PFSK-1 (cell line): Measurements from ENCODE around the gene SYNDIG1.

ENCODE experiments used
- FOXP2 ChIP-seq: optimal IDR thresholded peaks from 2 replicates; pipeline ENCODE3; 2011; ENCODE audit warnings: borderline replicate concordance, control low read depth, inconsistent platforms; ENCODE audit not compliant: insufficient read depth; ENCODE audit errors: extremely low read length, extremely low read depth
- POLR2AphosphoS5 ChIP-seq: IDR thresholded peaks from 2 replicates; pipeline ENCODE4 v1.6.1; 2012; ENCODE audit warnings: low read depth, mild to moderate bottlenecking, control low read depth, low read length, moderate library complexity
- SIN3A ChIP-seq: IDR thresholded peaks from 2 replicates; pipeline ENCODE4 v1.6.1; 2012; ENCODE audit warnings: mild to moderate bottlenecking, low read length, moderate library complexity, borderline replicate concordance; ENCODE audit not compliant: insufficient read depth
- TAF1 ChIP-seq: IDR thresholded peaks from 2 replicates; pipeline ENCODE4 v1.6.1; 2012; ENCODE audit warnings: low read length, control low read depth, borderline replicate concordance; ENCODE audit not compliant: insufficient read depth
- TF ChIP-seq, protein P1 (sequence below), 2 experiments: IDR thresholded peaks; 2 replicates each; pipeline versions ENCODE4 v1.6.1 to v1.8.0; 2011 to 2012; ENCODE audit warnings: low read depth in 2 of 2, low read length in 2 of 2, control low read depth in 1 of 2, inconsistent platforms in 1 of 2, mild to moderate bottlenecking in 1 of 2, moderate library complexity in 1 of 2; ENCODE audit not compliant: insufficient read depth in 1 of 2

Gene SYNDIG1

DNA sequence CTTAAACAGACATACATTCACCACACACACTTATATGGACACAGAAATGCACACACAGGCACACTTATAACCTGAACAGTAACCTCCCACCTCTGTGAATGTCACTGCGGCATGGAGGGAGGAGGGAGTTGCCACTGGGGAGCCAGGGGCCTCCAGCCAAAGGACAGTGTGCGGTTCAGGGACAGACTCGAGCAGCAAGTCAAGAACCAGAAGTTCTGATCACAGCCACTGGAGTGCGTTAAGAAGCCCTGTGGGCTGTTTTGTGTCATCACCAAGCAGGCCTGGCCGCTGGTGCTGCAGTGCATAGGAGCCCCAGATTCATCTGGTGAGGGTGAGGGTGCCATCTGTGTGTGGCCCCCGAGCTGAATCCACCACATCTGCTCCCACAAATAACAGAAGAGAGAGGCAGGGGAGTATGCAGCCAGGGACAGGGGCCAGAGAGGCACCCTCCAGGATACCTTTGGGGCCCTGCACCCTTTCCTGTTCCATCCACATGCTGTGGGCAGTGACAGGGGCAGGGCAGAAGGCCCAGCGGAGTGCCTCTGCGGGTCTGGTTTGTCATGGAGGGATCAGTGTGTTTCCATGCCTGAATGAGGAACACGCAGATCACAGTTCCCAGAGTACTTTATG lies 20.3 kb downstream of the SYNDIG1 start:
- no peak for TF ChIP-seq TAF1
- TF ChIP-seq FOXP2, result no peak
- no peak for TF ChIP-seq POLR2AphosphoS5
- TF ChIP-seq, protein P1, sequence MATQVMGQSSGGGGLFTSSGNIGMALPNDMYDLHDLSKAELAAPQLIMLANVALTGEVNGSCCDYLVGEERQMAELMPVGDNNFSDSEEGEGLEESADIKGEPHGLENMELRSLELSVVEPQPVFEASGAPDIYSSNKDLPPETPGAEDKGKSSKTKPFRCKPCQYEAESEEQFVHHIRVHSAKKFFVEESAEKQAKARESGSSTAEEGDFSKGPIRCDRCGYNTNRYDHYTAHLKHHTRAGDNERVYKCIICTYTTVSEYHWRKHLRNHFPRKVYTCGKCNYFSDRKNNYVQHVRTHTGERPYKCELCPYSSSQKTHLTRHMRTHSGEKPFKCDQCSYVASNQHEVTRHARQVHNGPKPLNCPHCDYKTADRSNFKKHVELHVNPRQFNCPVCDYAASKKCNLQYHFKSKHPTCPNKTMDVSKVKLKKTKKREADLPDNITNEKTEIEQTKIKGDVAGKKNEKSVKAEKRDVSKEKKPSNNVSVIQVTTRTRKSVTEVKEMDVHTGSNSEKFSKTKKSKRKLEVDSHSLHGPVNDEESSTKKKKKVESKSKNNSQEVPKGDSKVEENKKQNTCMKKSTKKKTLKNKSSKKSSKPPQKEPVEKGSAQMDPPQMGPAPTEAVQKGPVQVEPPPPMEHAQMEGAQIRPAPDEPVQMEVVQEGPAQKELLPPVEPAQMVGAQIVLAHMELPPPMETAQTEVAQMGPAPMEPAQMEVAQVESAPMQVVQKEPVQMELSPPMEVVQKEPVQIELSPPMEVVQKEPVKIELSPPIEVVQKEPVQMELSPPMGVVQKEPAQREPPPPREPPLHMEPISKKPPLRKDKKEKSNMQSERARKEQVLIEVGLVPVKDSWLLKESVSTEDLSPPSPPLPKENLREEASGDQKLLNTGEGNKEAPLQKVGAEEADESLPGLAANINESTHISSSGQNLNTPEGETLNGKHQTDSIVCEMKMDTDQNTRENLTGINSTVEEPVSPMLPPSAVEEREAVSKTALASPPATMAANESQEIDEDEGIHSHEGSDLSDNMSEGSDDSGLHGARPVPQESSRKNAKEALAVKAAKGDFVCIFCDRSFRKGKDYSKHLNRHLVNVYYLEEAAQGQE (IDR thresholded peaks at IDR 0.05; ENCODE audit: insufficient read depth in 1 of 2, low read depth in 2 of 2, low read length in 2 of 2), result no peak
- no peak for TF ChIP-seq SIN3A

DNA sequence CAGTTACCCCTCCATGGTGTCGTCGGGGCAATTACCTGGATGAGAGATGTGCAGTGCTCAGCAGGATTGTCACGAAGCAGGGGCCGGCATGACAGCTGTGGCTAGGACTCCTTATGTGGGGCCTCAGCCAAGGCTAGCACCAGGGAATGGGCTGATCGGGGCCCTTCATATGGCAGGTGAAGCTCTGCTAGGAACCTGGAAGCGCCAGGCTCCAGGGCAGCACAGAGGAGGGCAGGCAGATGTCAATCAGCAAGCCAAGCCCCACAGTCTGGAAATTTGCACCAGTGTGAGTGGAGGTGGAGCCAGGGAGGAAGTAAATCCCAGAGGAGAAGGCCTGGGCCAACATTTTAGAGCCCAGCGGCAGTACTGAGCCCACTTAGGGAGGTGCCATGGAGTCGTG lies 21.2 kb downstream of the SYNDIG1 start:
- TF ChIP-seq POLR2AphosphoS5, result no peak
- no peak for TF ChIP-seq FOXP2
- no peak for TF ChIP-seq TAF1
- no peak for TF ChIP-seq SIN3A
- TF ChIP-seq, protein P1 (IDR thresholded peaks at IDR 0.05; ENCODE audit: insufficient read depth in 1 of 2, low read depth in 2 of 2, low read length in 2 of 2), result no peak

DNA sequence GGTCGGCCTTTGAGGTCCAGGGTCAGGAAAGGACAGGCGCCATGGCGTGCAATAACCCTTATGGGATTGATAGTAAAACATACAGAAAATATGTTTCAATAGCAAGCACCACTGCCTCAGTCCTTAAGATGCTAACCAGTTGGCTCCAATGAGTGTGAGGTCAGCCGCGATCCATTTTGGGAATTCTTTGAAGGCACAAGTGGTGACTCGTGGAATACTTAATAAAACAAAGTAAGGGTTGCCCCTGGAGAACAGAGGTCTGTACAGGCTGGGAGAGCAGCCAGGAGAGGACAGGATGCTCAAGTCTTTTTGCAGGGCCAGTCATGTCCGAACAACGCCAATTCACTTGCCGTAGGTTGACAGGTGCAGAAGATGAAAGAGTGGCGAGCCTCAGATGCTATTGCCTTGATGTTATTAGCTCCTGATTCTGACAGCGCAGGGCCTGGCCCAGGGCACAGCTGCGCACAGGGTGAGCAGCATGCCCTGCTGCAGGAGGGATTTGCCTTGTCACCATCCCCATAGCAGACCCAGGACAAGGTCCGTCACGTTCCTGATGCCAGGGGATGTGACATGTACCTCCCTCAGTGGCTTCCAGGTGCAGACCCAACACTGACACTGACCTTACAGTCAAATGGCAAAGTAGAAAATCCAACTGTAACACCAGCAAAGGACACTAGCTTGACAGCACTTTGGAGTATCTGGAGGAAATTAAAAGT lies 21.8 kb downstream of the SYNDIG1 start:
- no peak for TF ChIP-seq SIN3A
- no peak for TF ChIP-seq TAF1

DNA sequence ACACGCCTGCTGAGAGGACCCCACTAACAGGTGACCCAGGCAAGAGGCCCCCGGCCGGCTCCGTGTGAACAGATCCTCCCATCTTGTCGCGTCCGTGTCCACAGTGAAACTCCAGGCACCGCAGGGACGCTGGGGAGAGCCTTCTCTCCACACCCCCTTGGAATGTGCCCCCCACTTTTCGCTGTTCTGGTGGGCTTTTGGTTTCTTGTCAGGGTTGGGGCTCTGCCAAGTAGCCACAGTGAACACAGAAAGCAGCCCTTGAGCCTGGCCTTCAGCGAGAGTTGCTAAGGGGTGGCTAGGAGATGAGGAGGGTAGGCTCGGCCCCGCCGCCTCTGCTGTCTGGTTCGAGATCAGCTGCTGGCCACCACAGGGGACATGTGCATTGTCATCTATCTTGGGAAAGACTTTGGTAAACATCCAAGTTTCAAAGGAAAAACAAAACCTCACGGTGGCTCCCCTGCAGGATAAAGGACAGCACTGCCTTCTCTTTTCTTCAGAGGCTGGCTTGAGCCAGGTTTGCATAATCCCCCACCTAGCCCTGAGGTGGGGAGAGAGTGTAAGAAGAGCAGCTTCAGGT lies 22.7 kb downstream of the SYNDIG1 start:
- TF ChIP-seq, protein P1 (IDR thresholded peaks at IDR 0.05; ENCODE audit: insufficient read depth in 1 of 2, low read depth in 2 of 2, low read length in 2 of 2), result no peak
- no peak for TF ChIP-seq FOXP2
- TF ChIP-seq TAF1, result no peak
- no peak for TF ChIP-seq POLR2AphosphoS5
- no peak for TF ChIP-seq SIN3A

DNA sequence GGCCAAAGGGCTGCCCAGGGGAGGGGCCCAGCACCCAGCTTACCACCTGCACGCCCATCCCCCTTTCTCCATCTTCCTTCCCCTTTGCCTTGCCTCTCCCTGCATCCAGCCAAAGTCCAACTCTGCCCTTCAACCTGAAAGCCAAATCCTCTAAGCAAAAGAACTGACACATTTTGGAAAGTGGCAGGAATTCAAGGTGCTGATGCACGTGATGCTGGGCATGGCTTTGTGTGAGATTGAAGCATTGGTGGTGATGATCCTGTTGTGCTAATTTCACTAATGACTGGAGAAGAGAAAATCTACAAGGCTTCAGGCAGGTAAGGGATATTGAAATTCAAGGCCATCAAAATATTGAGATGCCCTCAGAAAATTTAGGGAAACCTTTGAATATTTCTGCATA lies 23.3 kb downstream of the SYNDIG1 start:
- TF ChIP-seq TAF1, result no peak
- TF ChIP-seq POLR2AphosphoS5, result no peak
- TF ChIP-seq SIN3A, result no peak
- TF ChIP-seq, protein P1 (IDR thresholded peaks at IDR 0.05; ENCODE audit: insufficient read depth in 1 of 2, low read depth in 2 of 2, low read length in 2 of 2), result no peak
- no peak for TF ChIP-seq FOXP2
